ENCODE data around the gene SPINK1.
A peak's percentile ranks its signal among the peaks of the same experiment; 100 is the strongest.
"Not testable (repeated sequence)": the region's sequence is repeated elsewhere in the genome, so short reads cannot be mapped to it uniquely, and the experiment has no call there.

SPINK1 gene, protein sequence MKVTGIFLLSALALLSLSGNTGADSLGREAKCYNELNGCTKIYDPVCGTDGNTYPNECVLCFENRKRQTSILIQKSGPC

DNA sequence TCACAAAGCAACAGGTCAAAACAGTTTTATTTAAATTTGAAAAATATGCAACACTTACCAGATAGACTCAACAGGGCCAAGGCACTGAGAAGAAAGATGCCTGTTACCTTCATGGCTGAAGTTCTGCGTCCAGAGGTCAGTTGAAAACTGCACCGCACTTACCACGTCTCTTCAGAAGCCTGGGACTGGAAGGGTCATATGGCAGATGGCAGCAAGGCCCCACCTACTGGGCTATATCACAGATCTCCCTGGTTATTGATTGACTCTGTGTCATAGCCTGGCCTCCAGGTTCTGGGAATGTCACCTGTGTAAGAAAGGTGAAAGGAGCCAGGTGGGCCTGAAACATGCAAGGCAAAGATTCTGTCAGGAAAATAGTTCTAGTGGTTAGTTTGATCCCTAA, at the start of gene SPINK1:
TSS of gene SPINK1 (minus strand) at position 207 of the 400 bp plus-strand sequence. CDS start at position 113, 94 bp downstream.
- DNase-seq, result no peak

DNA sequence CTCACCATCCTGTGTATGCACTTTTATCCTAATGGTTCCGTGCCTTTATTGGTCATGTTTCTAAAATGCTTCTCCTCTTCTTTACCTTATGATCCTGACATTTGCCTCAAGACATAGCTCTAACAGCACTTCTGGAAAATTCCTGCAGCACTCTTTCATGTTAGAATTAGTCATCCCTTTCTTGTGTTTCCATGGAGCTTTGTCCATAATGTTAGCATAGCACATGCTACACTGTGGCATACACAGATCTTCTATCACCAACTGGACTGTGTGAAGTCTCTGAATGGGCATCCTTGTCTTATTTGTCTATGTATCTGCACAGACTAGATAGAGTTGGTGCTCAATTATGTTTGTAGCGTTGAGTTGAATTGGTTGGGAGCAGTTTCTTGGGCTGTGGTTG, 49.0 kb upstream of the SPINK1 start:
- DNase-seq, result no peak

DNA sequence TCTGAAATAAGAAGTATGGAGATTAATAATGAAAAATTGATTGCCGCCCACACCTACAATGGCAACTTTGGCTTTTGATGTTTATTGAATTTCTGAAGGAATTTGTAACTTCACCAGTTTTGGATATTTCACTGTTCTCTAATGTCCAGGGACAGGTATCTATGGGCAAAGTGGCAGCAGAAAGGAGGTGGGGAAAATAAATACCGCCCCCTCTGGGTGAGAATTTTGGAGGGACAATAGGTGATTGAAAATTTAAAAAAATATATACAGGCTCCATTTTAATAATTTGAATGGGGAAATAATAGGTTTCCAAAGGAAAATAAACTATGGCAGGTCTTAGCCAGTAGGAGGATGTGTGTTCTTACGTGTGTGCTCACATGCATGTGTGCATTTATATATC, 48.3 kb upstream of the SPINK1 start:
- no peak for DNase-seq

DNA sequence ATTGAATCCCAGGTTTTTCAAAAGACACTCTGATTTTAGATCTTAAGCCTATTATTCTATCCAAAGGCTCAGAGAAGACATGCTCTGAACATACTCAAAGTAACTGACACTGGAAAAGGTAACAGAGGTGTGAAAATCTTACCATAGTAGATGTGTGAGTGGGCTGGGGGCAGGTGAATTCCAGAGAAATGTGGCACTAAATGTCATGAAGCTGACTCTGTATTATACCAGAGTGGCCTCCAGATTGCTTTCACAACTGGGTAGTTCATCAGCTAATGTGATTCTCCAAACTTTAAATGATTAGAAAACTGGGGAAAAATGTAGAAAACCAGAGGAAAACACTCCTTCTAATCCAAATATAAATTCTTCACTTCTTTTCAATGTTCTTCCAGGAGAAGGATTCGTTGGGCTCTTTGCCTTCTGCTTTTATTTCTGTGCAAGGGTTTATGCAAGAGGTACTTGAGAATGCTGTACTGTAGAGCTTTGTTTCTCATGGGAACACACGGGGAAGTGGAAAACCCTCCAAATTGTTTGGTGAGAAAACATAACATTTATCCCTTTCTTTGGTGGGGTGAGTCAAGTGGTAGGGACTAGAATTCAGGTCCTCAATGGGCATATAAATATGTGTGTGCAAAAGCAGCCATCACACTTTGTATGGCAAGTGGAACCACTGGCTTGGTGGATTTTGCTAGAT, 46.7 kb upstream of the SPINK1 start, which contains the start of gene SCGB3A2:
TSS of gene SCGB3A2 (plus strand) at position 646 of the 694 bp plus-strand sequence. CDS start 93 bp downstream, outside the sequence.
- DNase-seq, result no peak

DNA sequence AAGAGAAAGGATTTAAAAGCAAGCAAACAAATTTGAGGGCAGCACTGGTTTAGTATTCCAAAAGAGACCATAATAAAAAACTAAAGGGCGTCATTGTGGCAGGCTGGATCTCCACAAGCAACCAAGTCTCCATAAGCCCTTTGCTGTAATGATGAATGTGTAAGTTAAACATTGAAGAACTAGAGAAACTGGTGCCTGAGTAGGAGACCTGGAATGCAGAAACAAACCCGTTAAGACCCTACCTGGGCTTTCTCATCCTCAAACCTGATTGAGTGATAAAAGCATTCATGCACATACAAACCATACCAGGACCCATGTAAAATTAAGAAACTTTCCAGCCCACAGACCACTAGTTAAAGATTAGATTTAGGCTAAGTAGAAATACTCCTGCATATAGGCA, 45.2 kb upstream of the SPINK1 start:
- no peak for DNase-seq

DNA sequence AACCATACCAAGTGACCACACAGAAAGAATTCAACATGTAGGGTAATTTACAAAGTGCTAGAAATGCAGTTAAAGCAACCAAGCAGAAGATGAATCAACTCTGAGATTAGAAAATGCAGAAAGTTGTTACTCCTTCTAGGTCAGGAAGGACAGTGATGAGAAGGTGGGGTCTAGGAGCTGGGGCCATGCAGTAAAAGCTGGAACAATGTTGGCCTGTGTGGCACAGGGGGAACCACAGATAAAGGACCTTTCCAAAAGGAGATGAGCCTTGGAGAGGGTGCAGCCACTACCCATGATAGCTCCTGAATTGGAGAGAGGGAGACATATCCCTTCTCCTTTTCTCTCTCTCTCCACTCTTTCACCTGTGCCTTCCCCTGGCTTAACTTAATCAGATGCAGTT, 44.7 kb upstream of the SPINK1 start:
- no peak for DNase-seq

DNA sequence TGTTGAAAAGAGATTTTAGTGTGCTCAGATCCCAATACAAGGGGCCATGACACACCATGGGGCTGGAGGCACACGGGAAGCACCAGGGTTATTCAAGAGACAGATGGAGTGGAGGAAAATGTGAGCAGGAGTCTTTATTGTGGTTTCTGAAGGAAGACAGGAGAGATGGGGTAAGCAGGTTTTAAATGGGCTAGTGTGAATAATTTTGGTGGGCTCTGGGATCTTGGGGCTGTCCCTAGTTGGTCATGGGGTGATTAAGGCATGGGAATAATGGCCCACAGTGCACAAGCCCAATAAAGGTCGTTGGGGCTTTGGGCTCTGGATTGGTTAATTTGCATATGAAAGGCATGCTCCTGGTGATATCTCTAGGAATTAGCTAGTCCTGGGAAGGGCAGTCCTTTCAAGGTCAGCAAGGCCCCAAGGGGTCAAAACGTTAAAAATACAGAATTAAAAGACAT, 43.5 kb upstream of the SPINK1 start:
- no peak for DNase-seq

DNA sequence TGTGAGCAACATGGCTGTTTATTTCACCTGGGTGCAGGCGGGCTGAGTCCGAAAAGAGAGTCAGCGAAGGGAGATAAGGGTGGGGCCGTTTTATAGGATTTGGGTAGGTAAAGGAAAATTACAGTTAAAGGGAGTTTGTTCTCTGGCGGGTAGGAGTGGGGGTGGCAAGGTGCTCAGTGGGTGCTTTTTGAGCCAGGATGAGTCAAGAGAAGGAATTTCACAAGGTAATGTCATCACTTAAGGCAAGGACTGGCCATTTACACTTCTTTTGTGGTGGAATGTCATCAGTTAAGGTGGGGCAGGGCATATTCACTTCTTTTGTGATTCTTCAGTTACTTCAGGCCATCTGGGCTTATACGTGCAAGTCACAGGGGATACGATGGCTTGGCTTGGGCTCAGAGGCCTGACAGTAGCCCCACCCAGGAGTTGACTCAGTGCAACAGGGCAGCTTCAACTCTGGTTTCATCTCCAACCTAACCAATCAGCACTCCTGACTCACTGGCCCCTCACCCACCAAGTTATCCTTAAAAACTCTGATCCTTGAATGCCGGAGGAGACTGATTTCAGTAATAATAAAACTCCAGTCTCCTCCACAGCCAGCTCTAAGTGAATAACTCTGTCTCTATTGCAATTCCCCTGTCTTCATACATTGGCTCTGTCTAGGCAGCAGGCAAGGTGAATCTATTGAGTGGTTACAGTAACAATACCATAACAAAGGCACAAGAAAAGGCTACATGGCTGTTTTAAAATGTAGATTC, 42.8 kb upstream of the SPINK1 start:
- DNase-seq, result not testable (repeated sequence)

DNA sequence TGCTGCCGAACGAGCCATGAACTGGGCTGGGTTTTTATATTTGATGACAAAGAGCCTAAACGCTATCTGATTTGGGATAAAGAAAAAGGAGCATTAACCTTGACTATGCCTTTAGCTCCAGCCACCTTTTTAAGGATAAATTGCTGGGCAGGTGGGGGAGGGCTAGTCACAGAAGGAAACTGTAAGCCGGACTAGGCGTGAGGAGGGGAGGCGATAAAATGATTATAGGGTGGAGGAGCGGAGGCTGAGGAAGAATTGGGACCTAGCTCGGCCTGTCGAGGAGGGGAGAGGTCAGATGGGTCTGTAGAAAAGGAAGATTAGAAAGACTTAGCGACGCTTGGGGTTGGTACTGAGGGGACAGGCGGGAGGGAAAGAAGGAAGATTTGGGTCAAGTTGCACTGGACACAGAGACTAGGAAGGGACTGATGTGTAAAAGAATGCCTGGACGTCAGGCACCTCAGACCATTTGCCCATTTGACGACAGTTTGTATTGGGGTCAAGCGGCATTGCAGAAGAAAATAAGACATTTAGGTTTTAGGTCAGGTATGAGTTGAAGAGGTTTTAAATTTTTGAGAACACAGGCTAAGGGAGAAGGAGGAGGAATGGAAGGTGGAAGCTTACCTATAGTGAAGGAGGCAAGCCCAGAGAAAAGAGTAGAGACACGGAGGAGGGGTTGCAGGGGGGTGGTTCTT, 41.4 kb upstream of the SPINK1 start:
- not testable (repeated sequence) for DNase-seq

DNA sequence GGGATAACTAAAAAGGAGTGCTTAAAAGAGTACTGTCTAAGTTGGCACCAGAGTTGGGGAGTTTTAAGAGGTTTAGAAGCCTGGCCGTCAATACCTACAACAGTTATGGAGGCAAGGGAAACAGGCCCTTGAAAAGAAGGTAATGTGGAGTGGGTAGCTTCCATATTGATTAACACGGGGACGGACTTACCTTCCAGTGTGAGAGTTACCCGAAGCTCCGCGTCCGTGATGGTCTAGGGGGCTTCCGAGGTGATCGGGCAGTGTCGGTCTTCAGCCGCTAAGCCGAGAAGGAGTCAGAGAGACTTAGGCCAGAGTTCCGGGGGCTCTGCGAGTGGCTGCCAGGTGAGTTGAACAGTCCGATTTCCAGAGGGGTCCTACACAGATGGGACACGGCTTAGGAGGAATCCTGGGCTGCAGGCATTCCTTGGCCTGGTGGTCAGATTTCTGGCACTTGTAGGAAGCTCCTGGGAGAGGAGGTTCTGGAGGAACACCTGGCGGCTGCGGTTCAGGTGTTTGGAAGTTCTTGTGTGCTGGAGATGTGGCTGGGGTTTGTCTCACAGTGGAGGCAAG, 40.6 kb upstream of the SPINK1 start:
- DNase-seq, result not testable (repeated sequence)

DNA sequence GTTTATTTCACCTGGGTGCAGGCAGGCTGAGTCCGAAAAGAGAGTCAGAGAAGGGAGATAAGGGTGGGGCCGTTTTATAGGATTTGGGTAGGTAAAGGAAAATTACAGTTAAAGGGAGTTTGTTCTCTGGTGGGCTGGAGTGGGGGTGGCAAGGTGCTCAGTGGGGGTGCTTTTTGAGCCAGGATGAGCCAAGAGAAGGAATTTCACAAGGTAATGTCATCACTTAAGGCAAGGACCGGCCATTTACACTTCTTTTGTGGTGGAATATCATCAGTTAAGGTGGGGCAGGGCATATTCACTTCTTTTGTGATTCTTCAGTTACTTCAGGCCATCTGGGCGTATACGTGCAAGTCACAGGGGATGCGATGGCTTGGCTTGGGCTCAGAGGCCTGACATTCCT, 38.4 kb upstream of the SPINK1 start:
- DNase-seq, result not testable (repeated sequence)

DNA sequence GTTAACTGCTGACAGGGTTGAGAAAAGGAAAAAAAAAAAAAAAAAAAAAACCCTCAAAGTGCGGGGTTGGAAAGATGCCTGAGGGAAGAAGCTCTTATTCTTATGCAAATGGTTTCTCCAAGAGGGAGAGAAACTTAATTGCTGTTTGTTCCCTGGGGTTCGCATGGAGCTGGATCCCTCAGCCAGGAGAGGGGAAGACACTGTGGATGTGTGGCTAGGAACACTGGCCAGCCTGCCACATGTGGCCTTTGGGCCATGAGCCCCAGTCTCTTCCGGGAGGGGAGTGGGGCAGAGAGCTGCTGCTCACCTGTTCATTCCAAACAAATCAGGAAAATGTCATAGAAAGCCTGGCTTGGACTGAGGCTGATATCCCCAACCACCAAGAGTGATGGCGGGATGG, 37.6 kb upstream of the SPINK1 start:
- no peak for DNase-seq

DNA sequence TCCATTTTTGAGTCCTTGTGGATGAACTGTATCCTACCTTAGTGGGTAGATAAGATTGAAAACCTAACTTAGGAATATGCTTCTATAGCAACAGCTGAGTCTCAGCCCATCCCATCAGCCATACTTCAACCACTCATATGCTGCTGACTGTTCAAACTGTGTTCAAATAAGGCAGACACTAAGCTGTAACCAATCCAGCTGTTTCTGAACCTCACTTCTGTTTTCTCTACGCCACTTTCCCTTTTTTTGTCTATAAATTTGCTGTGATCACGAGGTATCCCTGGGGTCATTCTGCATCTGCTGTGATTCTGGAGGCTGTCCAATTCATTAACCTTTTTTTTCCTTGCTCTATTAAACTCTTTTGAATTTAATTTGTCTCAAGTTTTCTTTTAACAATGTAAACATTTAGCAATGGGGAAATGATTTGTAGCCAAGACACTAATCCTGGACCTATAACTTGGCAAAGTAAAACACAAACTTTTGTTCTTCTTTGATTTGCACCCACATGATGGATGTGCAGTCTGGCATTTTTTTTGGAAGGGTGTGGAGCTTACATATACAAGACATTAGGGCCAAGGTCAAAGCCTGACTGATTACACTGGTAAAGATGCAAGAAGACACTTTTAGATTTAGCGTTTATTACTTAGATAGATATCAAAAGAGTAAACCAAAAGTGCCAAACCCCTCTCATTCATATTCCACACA, 32.1 kb upstream of the SPINK1 start:
- DNase-seq, result no peak

DNA sequence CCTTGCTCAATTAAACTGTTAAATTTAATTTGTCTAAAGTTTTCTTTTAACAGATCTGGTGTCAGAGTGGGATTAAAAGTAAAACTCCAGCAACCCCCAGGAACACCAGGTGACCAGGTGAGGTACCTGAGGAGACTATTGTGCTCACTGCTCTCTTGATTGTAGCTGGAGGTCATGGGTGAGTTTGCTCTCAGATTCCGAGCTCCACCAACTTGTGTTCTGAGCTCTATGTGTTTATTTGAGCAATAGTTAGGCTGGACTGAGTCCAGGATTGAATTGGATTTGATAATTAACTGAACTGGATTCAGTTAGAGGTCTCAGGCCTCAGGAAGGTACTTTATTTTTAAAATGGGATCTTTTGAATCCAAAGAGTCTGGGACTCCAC, 29.2 kb upstream of the SPINK1 start:
- no peak for DNase-seq

DNA sequence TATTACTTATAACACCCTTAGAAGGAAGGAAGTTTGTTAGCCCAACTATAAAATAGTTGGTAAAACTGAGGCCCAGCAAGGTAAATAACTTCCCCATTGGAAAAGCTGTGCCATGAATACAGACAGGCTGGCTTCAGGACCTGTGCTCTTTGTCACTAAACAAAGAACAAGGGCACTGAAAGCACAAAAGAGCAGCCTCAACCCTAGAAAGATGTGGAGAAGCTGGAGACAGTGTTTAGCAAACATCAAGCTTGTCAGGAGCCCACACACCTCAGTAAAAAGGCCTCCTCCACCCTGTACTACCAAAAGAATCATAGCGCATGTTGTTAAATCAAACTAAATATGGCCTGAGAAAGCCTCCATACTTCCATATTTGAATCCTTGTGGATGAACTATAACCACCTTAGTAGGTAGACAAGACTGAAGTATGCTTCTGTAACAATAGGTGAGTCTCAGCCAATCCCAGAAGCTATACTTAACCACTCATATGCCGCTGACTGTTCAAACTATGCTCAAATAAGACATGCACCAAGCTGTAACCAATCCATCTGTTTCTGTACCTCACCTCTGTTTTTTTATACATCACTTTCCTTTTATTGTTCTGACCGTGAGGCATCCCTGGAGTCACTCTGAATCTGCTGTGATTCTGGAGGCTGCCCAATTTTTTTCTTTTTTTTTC, 28.6 kb upstream of the SPINK1 start:
- no peak for DNase-seq

DNA sequence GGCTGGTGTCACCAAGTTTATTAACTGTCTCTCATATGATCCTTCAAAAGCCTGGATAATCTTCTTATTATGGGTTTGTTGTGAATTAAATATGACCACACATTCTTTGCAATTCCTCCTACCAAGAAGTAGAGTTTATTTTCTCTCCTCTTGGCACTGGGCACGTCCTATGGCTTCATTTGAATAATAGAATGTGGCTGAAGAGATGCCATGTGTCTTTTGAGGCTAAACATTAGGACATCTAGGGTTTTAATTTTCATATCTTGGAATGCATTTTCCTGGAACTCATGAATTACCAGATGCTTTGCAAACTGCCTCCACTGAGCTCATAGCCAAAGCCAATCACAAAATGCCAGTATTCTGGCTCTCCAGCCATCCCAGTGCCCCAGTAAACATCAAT, 27.1 kb upstream of the SPINK1 start:
- no peak for DNase-seq

DNA sequence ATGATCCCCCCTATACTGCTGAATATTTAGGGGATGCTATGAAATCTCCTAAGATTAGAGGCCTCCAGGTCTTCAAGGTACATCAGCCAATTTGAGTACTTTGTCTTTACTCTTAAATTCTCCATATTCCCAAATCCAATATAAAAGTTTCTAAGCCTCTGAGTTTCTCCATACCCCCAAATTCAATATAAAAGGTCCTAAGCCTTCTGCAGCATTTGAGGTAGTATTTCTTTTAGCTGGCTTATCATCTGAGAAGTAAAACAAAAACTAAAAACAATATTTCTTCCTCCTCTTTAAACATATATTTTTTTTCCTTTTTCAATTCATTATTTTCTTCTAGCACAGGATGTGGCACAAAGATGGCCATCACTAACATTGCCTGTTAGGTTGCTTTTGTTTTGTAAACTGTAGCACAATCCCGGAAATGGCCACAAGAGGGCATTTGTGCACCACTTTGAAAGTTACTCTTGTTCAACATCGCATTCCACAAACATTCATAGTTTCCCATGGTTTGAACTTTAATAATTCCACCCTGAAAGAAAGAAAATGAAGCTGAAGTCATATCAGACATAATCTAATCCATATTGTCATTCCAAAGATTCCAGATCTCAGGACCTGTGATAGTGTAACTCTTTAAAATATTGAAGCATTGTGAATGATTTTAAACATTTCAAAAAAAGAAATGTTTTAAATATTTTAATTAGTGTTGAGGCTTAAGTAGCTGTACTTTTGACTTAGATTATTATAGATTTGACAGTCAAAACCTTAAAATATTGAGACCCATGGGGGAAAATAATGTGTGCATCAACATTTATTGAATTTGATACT, 26.0 kb upstream of the SPINK1 start:
- DNase-seq, result peak; percentile 7

DNA sequence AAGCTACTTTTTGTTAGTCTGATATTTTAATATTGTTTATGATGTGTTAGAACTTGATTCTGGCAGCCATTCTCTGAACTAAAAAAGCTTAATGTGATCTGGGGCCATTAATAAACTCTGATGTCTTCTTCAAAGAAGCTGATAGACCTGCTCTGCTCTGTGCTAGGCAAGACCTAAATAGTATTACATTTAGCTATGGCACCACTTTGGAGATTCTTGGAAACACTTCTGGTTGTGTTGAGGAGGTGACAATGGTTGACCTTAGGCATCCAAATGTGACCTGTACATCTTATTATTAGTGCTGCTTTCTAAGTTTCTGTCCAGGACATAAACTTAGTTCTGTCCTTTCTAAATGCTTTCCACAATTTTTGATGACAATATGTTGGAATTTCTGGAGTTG, 25.3 kb upstream of the SPINK1 start:
- DNase-seq, result no peak

DNA sequence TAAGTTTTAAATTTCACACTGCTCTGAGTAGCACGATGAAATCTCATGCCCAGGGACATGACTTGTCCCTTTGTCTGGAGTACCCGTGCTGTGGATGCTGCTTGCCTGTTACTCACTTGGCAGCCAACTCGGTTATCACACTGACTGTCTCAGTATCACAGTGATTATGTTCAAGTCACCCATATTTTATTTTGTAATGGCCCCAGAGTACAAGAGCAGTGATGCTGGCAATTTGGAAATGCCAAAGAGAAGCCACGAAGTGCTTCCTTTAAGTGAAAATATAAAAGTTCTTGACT, 24.3 kb upstream of the SPINK1 start:
- DNase-seq, result no peak

DNA sequence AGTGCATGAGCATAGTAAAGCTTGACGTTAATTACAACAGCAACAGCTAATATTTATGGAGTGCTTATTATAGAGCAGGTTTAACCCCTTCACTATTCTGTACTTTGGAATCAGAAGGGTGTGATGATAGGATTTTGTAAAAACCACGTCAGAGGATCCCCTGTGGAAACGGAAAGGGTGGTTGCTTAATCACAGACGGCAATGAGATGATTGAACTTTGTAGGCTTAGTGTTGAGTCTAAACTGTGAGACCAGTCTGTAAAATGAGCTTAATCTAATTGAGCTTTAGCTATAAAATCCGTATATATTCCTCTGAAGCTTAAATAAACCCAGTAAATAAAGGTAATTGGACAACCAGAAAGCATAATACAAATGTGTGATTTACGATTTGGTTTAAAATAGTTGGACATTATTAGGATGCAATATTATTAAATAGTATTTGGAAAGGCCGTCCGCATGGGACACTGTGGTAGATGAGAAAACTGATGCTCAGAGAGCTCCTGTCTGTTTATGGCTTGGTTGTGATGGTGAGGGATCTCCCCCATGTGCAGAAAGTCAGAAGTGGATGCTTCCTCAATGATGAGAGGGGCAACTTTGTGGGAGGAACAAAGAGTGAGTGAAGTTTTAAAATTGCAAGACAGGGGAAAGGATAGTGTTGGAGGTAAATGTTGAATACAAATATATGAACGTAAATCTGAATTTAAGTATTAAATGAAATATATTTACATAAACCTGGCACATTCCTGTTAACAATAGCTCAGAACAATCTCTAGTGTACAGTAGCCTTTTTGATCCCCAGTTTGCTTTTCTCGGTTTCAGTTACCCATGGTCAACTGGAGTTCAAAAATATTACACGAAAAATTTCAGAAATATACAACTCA, 23.7 kb upstream of the SPINK1 start:
- DNase-seq, result no peak
